ENCODE data around the gene CMBL.

GRCh38 chr5:10335711-10336470 is 28.2 kb upstream of the CMBL start:
- TF ChIP-seq POLR2A (IDR thresholded peaks at IDR 0.05) (no peak), CTCF (IDR thresholded peaks at IDR 0.05) (no peak), POLR2AphosphoS5 (IDR thresholded peaks at IDR 0.05) (no peak)
